Mesenchymal stem cell (in vitro differentiated cells and primary cell): Measurements from ENCODE around the gene TRIM50.

ENCODE experiments used
- DNase-seq: peaks from one replicate; pipeline ENCODE4 v3.0.0-alpha.2; 2013
- H2AFZ ChIP-seq: one replicate; pipeline ENCODE4 v1.6.1; 2013; ENCODE audit warnings: low read depth, mild to moderate bottlenecking, control low read depth, inconsistent platforms, low read length, moderate library complexity
- H2AK5ac ChIP-seq: 2 replicates; pipeline ENCODE4 v1.6.1; 2013; ENCODE audit warnings: low read length, moderate library complexity, mild to moderate bottlenecking, inconsistent platforms; ENCODE audit not compliant: severe bottlenecking
- H2BK120ac ChIP-seq: one replicate; pipeline ENCODE4 v1.6.1; 2013; ENCODE audit warnings: low read depth, mild to moderate bottlenecking, inconsistent platforms, low read length, moderate library complexity
- H2BK12ac ChIP-seq, 2 experiments: one replicate each; pipeline ENCODE4 v1.6.1; 2013; ENCODE audit warnings: inconsistent platforms in 2 of 2, low read length in 2 of 2, mild to moderate bottlenecking in 2 of 2, moderate library complexity in 2 of 2, control low read depth in 1 of 2
- H2BK15ac ChIP-seq: one replicate; pipeline ENCODE4 v1.6.1; 2013; ENCODE audit warnings: mild to moderate bottlenecking, low read depth, inconsistent platforms; ENCODE audit not compliant: poor library complexity, severe bottlenecking
- H2BK5ac ChIP-seq: 2 replicates; pipeline ENCODE4 v1.6.1; 2013; ENCODE audit warnings: low read depth, mild to moderate bottlenecking, low read length, control low read depth, inconsistent platforms; ENCODE audit not compliant: poor library complexity, severe bottlenecking
- H3K14ac ChIP-seq, 2 experiments: one replicate each; pipeline ENCODE4 v1.6.1; 2013; ENCODE audit warnings: inconsistent platforms in 2 of 2, low read length in 2 of 2, control low read depth in 1 of 2, mild to moderate bottlenecking in 1 of 2, moderate library complexity in 1 of 2
- H3K18ac ChIP-seq, 2 experiments: one replicate each; pipeline ENCODE4 v1.6.1; 2013; ENCODE audit warnings: inconsistent platforms in 2 of 2, low read length in 2 of 2, control low read depth in 1 of 2, low read depth in 1 of 2, mild to moderate bottlenecking in 1 of 2
- H3K23ac ChIP-seq, 2 experiments: one replicate each; pipeline ENCODE4 v1.6.1; 2013; ENCODE audit warnings: inconsistent platforms in 2 of 2, low read length in 2 of 2, mild to moderate bottlenecking in 2 of 2, moderate library complexity in 2 of 2, control low read depth in 1 of 2
- H3K27ac ChIP-seq: 2 replicates; pipeline ENCODE4 v1.5.1; 2013; ENCODE audit warnings: mild to moderate bottlenecking, moderate library complexity, low read length, control low read depth, inconsistent platforms; ENCODE audit not compliant: poor library complexity, severe bottlenecking
- H3K27me3 ChIP-seq, 2 experiments: 2 replicates each; pipeline versions ENCODE4 v1.6.1 to v1.7.0; 2013; ENCODE audit warnings: low read length in 2 of 2, mild to moderate bottlenecking in 2 of 2, moderate library complexity in 2 of 2, control low read depth in 1 of 2, inconsistent platforms in 1 of 2; ENCODE audit not compliant: control insufficient read depth in 1 of 2, insufficient read depth in 1 of 2
- H3K36me3 ChIP-seq, 2 experiments: 2 replicates each; pipeline versions ENCODE4 v1.6.1 to v1.7.0; 2013; ENCODE audit warnings: low read length in 2 of 2, control low read depth in 1 of 2, inconsistent platforms in 1 of 2, low read depth in 1 of 2, mild to moderate bottlenecking in 1 of 2; ENCODE audit not compliant: insufficient read depth in 2 of 2, control insufficient read depth in 1 of 2
- H3K4ac ChIP-seq, 2 experiments: one replicate each; pipeline ENCODE4 v1.6.1; 2013; ENCODE audit warnings: inconsistent platforms in 2 of 2, low read length in 2 of 2, mild to moderate bottlenecking in 2 of 2, moderate library complexity in 2 of 2, control low read depth in 1 of 2, low read depth in 1 of 2
- H3K4me1 ChIP-seq: 2 replicates; pipeline ENCODE4 v1.6.1; 2013; ENCODE audit warnings: low read depth, low read length, control low read depth; ENCODE audit not compliant: control insufficient read depth, insufficient read depth
- H3K4me2 ChIP-seq: 2 replicates; pipeline ENCODE4 v1.6.1; 2013; ENCODE audit warnings: low read length, mild to moderate bottlenecking, inconsistent platforms; ENCODE audit not compliant: poor library complexity, severe bottlenecking
- H3K4me3 ChIP-seq, 2 experiments: 2 replicates each; pipeline versions ENCODE4 v1.5.1 to v1.7.0; 2013; ENCODE audit warnings: low read length in 2 of 2, mild to moderate bottlenecking in 2 of 2, control low read depth in 1 of 2, low read depth in 1 of 2; ENCODE audit not compliant: insufficient read depth in 1 of 2
- H3K79me1 ChIP-seq: replicated peaks from 2 replicates; pipeline ENCODE4 v1.6.1; 2013; ENCODE audit warnings: mild to moderate bottlenecking, control low read depth, low read length, inconsistent platforms; ENCODE audit not compliant: poor library complexity, severe bottlenecking
- H3K9ac ChIP-seq: 2 replicates; pipeline ENCODE4 v1.7.0; 2013; ENCODE audit warnings: mild to moderate bottlenecking, low read length, moderate library complexity
- H3K9me3 ChIP-seq: 2 replicates; pipeline ENCODE4 v1.7.0; 2013; ENCODE audit warnings: mild to moderate bottlenecking, low read length; ENCODE audit not compliant: control insufficient read depth
- H4K8ac ChIP-seq: one replicate; pipeline ENCODE4 v1.6.1; 2013; ENCODE audit warnings: inconsistent platforms, mild to moderate bottlenecking, low read length, moderate library complexity
- H4K91ac ChIP-seq: one replicate; pipeline ENCODE4 v1.6.1; 2013; ENCODE audit warnings: mild to moderate bottlenecking, low read length, inconsistent platforms
- WGBS: methylation state at CpG from one replicate; pipeline ENCODE4 v1.1.7; 2013; ENCODE audit warnings: mixed read lengths; 5-methylcytosine and 5-hydroxymethylcytosine counted together

TRIM50 gene

GRCh38 chr7:73343671-73344380 is 15.9 kb upstream of the TRIM50 start:
- Histone ChIP-seq H3K36me3 (no peaks in the 10 kb centered on the region), H4K8ac (no peak overlapping the region), H2AK5ac (no peak overlapping the region), H3K79me1 (no peaks in the 10 kb centered on the region), H2BK120ac (no peak overlapping the region), H3K23ac (no peak overlapping the region), H3K27ac (no peak overlapping the region), H4K91ac (no peak overlapping the region), H3K9me3 (no peaks in the 10 kb centered on the region), H3K4me3 (no peak overlapping the region), H3K4ac (no peak overlapping the region), H2AFZ (no peak overlapping the region), H3K4me2 (no peak overlapping the region), H2BK15ac (no peak overlapping the region), H3K14ac (no peak overlapping the region), H3K9ac (no peak overlapping the region), H3K18ac (no peak overlapping the region), H3K27me3 (peaks cover 0 to 37% of the 10 kb centered on the region in 2 experiments), H3K4me1 (peaks cover 7% of the 10 kb centered on the region), H2BK5ac (no peak overlapping the region), H2BK12ac (no peak overlapping the region)
- 91% methylated on average over 7 of the region's 7 CpGs for WGBS
- no peak for DNase-seq

GRCh38 chr7:73342645-73343044 is 14.8 kb upstream of the TRIM50 start:
- H3K4me2 ChIP-seq, result no peak overlapping the region
- peak overlapping the region; percentile 87 for H2AK5ac ChIP-seq
- no peak overlapping the region for H2BK120ac ChIP-seq
- peak overlapping the region; percentile 92 for H2AFZ ChIP-seq
- H3K27me3 ChIP-seq, result peaks cover 0 to 33% of the 10 kb centered on the region in 2 experiments
- no peaks in the 10 kb centered on the region for H3K79me1 ChIP-seq
- H3K23ac ChIP-seq, result no peak overlapping the region
- H3K14ac ChIP-seq, result no peak overlapping the region
- H4K91ac ChIP-seq, result no peak overlapping the region
- peak overlapping the region in 1 of 2 experiments; percentile 75 for H3K4me3 ChIP-seq
- no peak overlapping the region for H2BK5ac ChIP-seq
- peak overlapping the region; percentile 65 for H2BK15ac ChIP-seq
- WGBS, result 72% methylated on average over 8 of the region's 8 CpGs
- no peak overlapping the region for H3K27ac ChIP-seq
- no peaks in the 10 kb centered on the region for H3K36me3 ChIP-seq
- H3K4ac ChIP-seq, result no peak overlapping the region
- H3K9ac ChIP-seq, result peak overlapping the region; percentile 77
- DNase-seq, result peak; percentile 80
- H3K4me1 ChIP-seq, result peaks cover 7% of the 10 kb centered on the region
- peak overlapping the region; percentile 54 to 72 for H3K18ac ChIP-seq
- peak overlapping the region; percentile 29 for H4K8ac ChIP-seq
- H2BK12ac ChIP-seq, result peak overlapping the region in 1 of 2 experiments; percentile 90
- no peaks in the 10 kb centered on the region for H3K9me3 ChIP-seq

- Histone ChIP-seq H2AK5ac (no peak overlapping the region), H3K36me3 (no peaks in the 10 kb centered on the region), H3K4ac (no peak overlapping the region), H2BK15ac (peak overlapping the region; percentile 74), H3K14ac (no peak overlapping the region), H3K4me3 (no peak overlapping the region), H2BK5ac (no peak overlapping the region), H3K27me3 (peaks cover 0 to 25% of the 10 kb centered on the region in 2 experiments), H4K91ac (no peak overlapping the region), H3K9me3 (no peaks in the 10 kb centered on the region), H2BK12ac (no peak overlapping the region), H3K79me1 (no peaks in the 10 kb centered on the region), H2BK120ac (no peak overlapping the region), H3K4me2 (no peak overlapping the region), H3K27ac (no peak overlapping the region), H3K18ac (peak overlapping the region; percentile 45 to 52), H2AFZ (no peak overlapping the region), H3K9ac (peak overlapping the region; percentile 77), H3K4me1 (peaks cover 7% of the 10 kb centered on the region), H3K23ac (no peak overlapping the region), H4K8ac (peak overlapping the region; percentile 77)
- DNase-seq, result peak; percentile 89
- 56% methylated on average over 6 of the region's 8 CpGs for WGBS
These were observed 14.0 kb upstream of the TRIM50 start for GRCh38 chr7:73341877-73342276.

GRCh38 chr7:73340514-73340913 is 12.6 kb upstream of the TRIM50 start:
- 69% methylated on average over 5 of the region's 7 CpGs for WGBS

More at GRCh38 chr7:73340514-73340913, 12.6 kb upstream of the TRIM50 start:
- Histone ChIP-seq H3K27me3 (peaks cover 0 to 27% of the 10 kb centered on the region in 2 experiments), H2BK5ac (no peak overlapping the region), H2BK15ac (no peak overlapping the region), H3K23ac (no peak overlapping the region), H2BK120ac (no peak overlapping the region), H2BK12ac (no peak overlapping the region), H3K18ac (no peak overlapping the region), H2AK5ac (no peak overlapping the region), H3K27ac (no peak overlapping the region), H4K91ac (no peak overlapping the region), H4K8ac (no peak overlapping the region), H3K9ac (no peak overlapping the region), H3K79me1 (no peaks in the 10 kb centered on the region), H3K4ac (no peak overlapping the region), H3K9me3 (no peaks in the 10 kb centered on the region), H2AFZ (no peak overlapping the region), H3K36me3 (no peaks in the 10 kb centered on the region), H3K4me2 (no peak overlapping the region), H3K14ac (no peak overlapping the region), H3K4me3 (no peak overlapping the region), H3K4me1 (peaks cover 7% of the 10 kb centered on the region)
- DNase-seq, result no peak
